ENCODE measurements around the gene KTI12. TPM values are rescaled to one million over a fixed set of nuclear protein-coding genes. Genes with fewer than 3 reads are reported as not detected.

Gene KTI12
- polyA plus RNA-seq, 2 of the 4 experiments (the other 2 are of a cell fraction): 11.8 to 12.0 TPM

GRCh38 chr1:52026278-52026677, 7.3 kb downstream of the KTI12 start:
- Histone ChIP-seq H3K9me3 (no peaks in the 10 kb centered on the region), H3K4me2 (no peak overlapping the region), H3K27ac (no peak overlapping the region), H3K4me3 (no peak overlapping the region), H3K4me1 (peaks cover 26% of the 10 kb centered on the region)
- CTCF ChIA-PET: interaction anchor here (0.5 kb wide), 1 partner anchor 18 kb away, joined by 4 read pairs; no protein-coding TSS in a partner anchor
- no peak for FAIRE-seq
- TF ChIP-seq CEBPB (IDR thresholded peaks at IDR 0.05) (no peak), CHD2 (IDR thresholded peaks at IDR 0.05; ENCODE audit: low read length, partially characterized antibody) (no peak), HDAC2 (IDR thresholded peaks at IDR 0.05) (no peak), RARB (CRISPR knock-in tag; IDR thresholded peaks at IDR 0.05) (no peak), E2F6 (IDR thresholded peaks at IDR 0.05; ENCODE audit: borderline replicate concordance, low read depth) (no peak), MAFK (IDR thresholded peaks at IDR 0.05; ENCODE audit: partially characterized antibody) (no peak), RAD21 (conservative IDR thresholded peaks at IDR 0.05 in 1 of 2, IDR thresholded peaks at IDR 0.05 in 1 of 2) (no peak), GATA3 (IDR thresholded peaks at IDR 0.05; ENCODE audit: borderline replicate concordance) (no peak), CBX2 (IDR thresholded peaks at IDR 0.05; ENCODE audit: borderline replicate concordance, low read depth) (no peak), PHF8 (IDR thresholded peaks at IDR 0.05; ENCODE audit: borderline replicate concordance, low read depth) (no peak), SREBF2 (IDR thresholded peaks at IDR 0.05) (no peak), MAX (IDR thresholded peaks at IDR 0.05) (no peak), ZC3H11A (IDR thresholded peaks at IDR 0.05) (no peak), ZFP36 (IDR thresholded peaks at IDR 0.05; ENCODE audit: borderline replicate concordance, partially characterized antibody) (no peak), USF2 (IDR thresholded peaks at IDR 0.05) (no peak), ZSCAN20 (CRISPR knock-in tag; IDR thresholded peaks at IDR 0.05) (no peak), TP53 (CRISPR knock-in tag; IDR thresholded peaks at IDR 0.05) (no peak), REST (IDR thresholded peaks at IDR 0.05) (no peak), KDM5A (IDR thresholded peaks at IDR 0.05) (no peak)
- POLR2A ChIA-PET: no interaction called here
- WGBS (ENCODE audit: missing lambda C conversion rate): 90% methylated on average over 2 of the region's 2 CpGs
- DNase-seq (ENCODE audit: low read depth in 1 of 2, low spot score in 1 of 2): no peak
- ATAC-seq: no peak

GRCh38 chr1:52022133-52022532, 11.5 kb downstream of the KTI12 start:
- no peak for DNase-seq (ENCODE audit: low read depth in 1 of 2, low spot score in 1 of 2)
- ChIA-PET POLR2A (interaction anchor here (0.7 kb wide), 1 partner anchor 418 kb away, joined by 9 read pairs; no protein-coding TSS in a partner anchor), CTCF (interaction anchor here (0.6 to 1.1 kb wide), 2 partner anchors 15 to 201 kb away, joined by 3 to 4 read pairs; no protein-coding TSS in a partner anchor)
- FAIRE-seq: no peak
- ATAC-seq: no peak
- Histone ChIP-seq H3K4me3 (no peak overlapping the region), H3K4me1 (no peaks in the 10 kb centered on the region), H3K9me3 (no peaks in the 10 kb centered on the region), H3K4me2 (no peak overlapping the region), H3K27ac (no peak overlapping the region)
- TF ChIP-seq RCOR1 (IDR thresholded peaks at IDR 0.05; ENCODE audit: low read depth, low read length) (no peak), HOXB13 (CRISPR knock-in tag; IDR thresholded peaks at IDR 0.05; ENCODE audit: low read depth) (no peak), CTCF (IDR thresholded peaks at IDR 0.05) (no peak), TFCP2L1 (CRISPR knock-in tag; IDR thresholded peaks at IDR 0.05) (no peak), CBX2 (IDR thresholded peaks at IDR 0.05; ENCODE audit: borderline replicate concordance, low read depth) (no peak), CHD2 (IDR thresholded peaks at IDR 0.05; ENCODE audit: low read length, partially characterized antibody) (no peak), NFE2L2 (conservative IDR thresholded peaks at IDR 0.05; ENCODE audit: low read length) (no peak), CHD4 (IDR thresholded peaks at IDR 0.05; ENCODE audit: borderline replicate concordance) (no peak), RNF2 (IDR thresholded peaks at IDR 0.05; ENCODE audit: borderline replicate concordance, low read depth) (no peak), BCL3 (IDR thresholded peaks at IDR 0.05) (no peak), TP53 (CRISPR knock-in tag; IDR thresholded peaks at IDR 0.05) (no peak), BHLHE40 (IDR thresholded peaks at IDR 0.05; ENCODE audit: low read depth, low read length) (no peak), FOSL2 (IDR thresholded peaks at IDR 0.05) (no peak), FOSL2 (CRISPR knock-in tag; IDR thresholded peaks at IDR 0.05) (no peak)
- WGBS (ENCODE audit: missing lambda C conversion rate): 81% methylated on average over 2 of the region's 2 CpGs

Data from A549 (cell line).